ENCODE measurements around the gene CAMTA1. TPM values are rescaled to one million over a fixed set of nuclear protein-coding genes. Genes with fewer than 3 reads are reported as not detected.

The CAMTA1 gene
- polyA plus RNA-seq, 3 donors, result 81.9 to 89.8 (median 88.0) TPM

- no peak for DNase-seq (ENCODE audit: extremely low read depth in 1 of 11, low read depth in 9 of 11, low spot score in 4 of 11)
Observed at GRCh38 chr1:6967431-6968111, 182.3 kb downstream of the CAMTA1 start.

- no peak for DNase-seq (ENCODE audit: extremely low read depth in 1 of 11, low read depth in 9 of 11, low spot score in 4 of 11)
Observed at GRCh38 chr1:6969106-6969505, 183.9 kb downstream of the CAMTA1 start.

GRCh38 chr1:6969762-6970161 lies 184.5 kb downstream of the CAMTA1 start:
- DNase-seq (ENCODE audit: extremely low read depth in 1 of 11, low read depth in 9 of 11, low spot score in 4 of 11), result no peak

GRCh38 chr1:6970221-6970620 lies 185.0 kb downstream of the CAMTA1 start:
- DNase-seq (ENCODE audit: extremely low read depth in 1 of 11, low read depth in 9 of 11, low spot score in 4 of 11), result no peak

GRCh38 chr1:6971048-6971447 lies 185.8 kb downstream of the CAMTA1 start:
- no peak for DNase-seq (ENCODE audit: extremely low read depth in 1 of 11, low read depth in 9 of 11, low spot score in 4 of 11)

- DNase-seq (ENCODE audit: extremely low read depth in 1 of 11, low read depth in 9 of 11, low spot score in 4 of 11), result no peak
Observed at GRCh38 chr1:6971699-6972098, 186.4 kb downstream of the CAMTA1 start.

- DNase-seq (ENCODE audit: extremely low read depth in 1 of 11, low read depth in 9 of 11, low spot score in 4 of 11), result no peak
Observed at GRCh38 chr1:6972399-6972798, 187.1 kb downstream of the CAMTA1 start.

GRCh38 chr1:6975331-6976043 lies 190.2 kb downstream of the CAMTA1 start:
- DNase-seq (ENCODE audit: extremely low read depth in 1 of 11, low read depth in 9 of 11, low spot score in 4 of 11), result no peak

GRCh38 chr1:6976044-6976375 lies 190.8 kb downstream of the CAMTA1 start:
- no peak for DNase-seq (ENCODE audit: extremely low read depth in 1 of 11, low read depth in 9 of 11, low spot score in 4 of 11)

GRCh38 chr1:6979003-6979613 lies 193.9 kb downstream of the CAMTA1 start:
- no peak for DNase-seq (ENCODE audit: extremely low read depth in 1 of 11, low read depth in 9 of 11, low spot score in 4 of 11)

- DNase-seq (ENCODE audit: extremely low read depth in 1 of 11, low read depth in 9 of 11, low spot score in 4 of 11), result no peak
Observed at GRCh38 chr1:6981595-6981994, 196.3 kb downstream of the CAMTA1 start.

- DNase-seq (ENCODE audit: extremely low read depth in 1 of 11, low read depth in 9 of 11, low spot score in 4 of 11), result no peak
Observed at GRCh38 chr1:6982443-6982842, 197.2 kb downstream of the CAMTA1 start.

- DNase-seq (ENCODE audit: extremely low read depth in 1 of 11, low read depth in 9 of 11, low spot score in 4 of 11), result no peak
Observed at GRCh38 chr1:6982860-6983259, 197.6 kb downstream of the CAMTA1 start.

GRCh38 chr1:6984536-6984935 lies 199.3 kb downstream of the CAMTA1 start:
- no peak for DNase-seq (ENCODE audit: extremely low read depth in 1 of 11, low read depth in 9 of 11, low spot score in 4 of 11)

- no peak for DNase-seq (ENCODE audit: extremely low read depth in 1 of 11, low read depth in 9 of 11, low spot score in 4 of 11)
Observed at GRCh38 chr1:6984986-6985385, 199.7 kb downstream of the CAMTA1 start.

- no peak for DNase-seq (ENCODE audit: extremely low read depth in 1 of 11, low read depth in 9 of 11, low spot score in 4 of 11)
Observed at GRCh38 chr1:6985549-6986276, 200.5 kb downstream of the CAMTA1 start.

GRCh38 chr1:6986281-6986680 lies 201.0 kb downstream of the CAMTA1 start:
- DNase-seq (ENCODE audit: extremely low read depth in 1 of 11, low read depth in 9 of 11, low spot score in 4 of 11), result no peak

GRCh38 chr1:6987940-6988339 lies 202.7 kb downstream of the CAMTA1 start:
- DNase-seq (ENCODE audit: extremely low read depth in 1 of 11, low read depth in 9 of 11, low spot score in 4 of 11), result no peak

GRCh38 chr1:6988796-6989195 lies 203.5 kb downstream of the CAMTA1 start:
- no peak for DNase-seq (ENCODE audit: extremely low read depth in 1 of 11, low read depth in 9 of 11, low spot score in 4 of 11)
